Right lobe of liver (tissue), 4 donors: Measurements from ENCODE around the gene PTPRCAP.

Experiments used
- POLR2A ChIP-seq: fragments of 450-650 bp; IDR thresholded peaks from one replicate; pipeline ENCODE4 v1.6.1; 2017; ENCODE audit warnings: antibody characterized with exemption, mild to moderate bottlenecking
- TF ChIP-seq, protein P1 (sequence below), 4 donors: fragments of 200-600 bp in 3 of 4; fragments of 450-650 bp in 1 of 4; IDR thresholded peaks; one replicate each; pipeline versions ENCODE4 v1.5.1 to v1.8.0; 2016 to 2022; ENCODE audit warnings: antibody characterized with exemption in 4 of 4, mild to moderate bottlenecking in 2 of 4
- donor health status: DM: no; HTN: no; CAD: no.
- donor health status: DM: no; HTN: no; CAD: no.
- donor health status: DM: no; HTN: yes; CAD: no.

DNA sequence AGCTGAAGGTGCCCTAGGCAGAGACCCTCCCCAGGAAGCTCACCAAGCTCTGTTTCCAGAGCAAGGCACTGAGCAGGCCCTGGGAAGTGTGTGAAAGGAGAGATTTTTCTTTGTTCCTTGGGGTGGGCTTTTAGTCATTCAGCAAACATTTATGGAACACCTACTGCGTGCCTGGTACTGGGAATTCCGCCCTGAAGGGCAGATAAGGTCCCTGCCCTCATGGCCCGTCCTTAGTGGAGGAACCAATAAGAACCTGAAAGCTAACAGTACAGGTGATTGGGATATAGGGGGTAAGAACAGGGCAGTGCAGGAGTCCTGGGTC lies 27.7 kb upstream of the PTPRCAP start:
- TF ChIP-seq, protein P1, sequence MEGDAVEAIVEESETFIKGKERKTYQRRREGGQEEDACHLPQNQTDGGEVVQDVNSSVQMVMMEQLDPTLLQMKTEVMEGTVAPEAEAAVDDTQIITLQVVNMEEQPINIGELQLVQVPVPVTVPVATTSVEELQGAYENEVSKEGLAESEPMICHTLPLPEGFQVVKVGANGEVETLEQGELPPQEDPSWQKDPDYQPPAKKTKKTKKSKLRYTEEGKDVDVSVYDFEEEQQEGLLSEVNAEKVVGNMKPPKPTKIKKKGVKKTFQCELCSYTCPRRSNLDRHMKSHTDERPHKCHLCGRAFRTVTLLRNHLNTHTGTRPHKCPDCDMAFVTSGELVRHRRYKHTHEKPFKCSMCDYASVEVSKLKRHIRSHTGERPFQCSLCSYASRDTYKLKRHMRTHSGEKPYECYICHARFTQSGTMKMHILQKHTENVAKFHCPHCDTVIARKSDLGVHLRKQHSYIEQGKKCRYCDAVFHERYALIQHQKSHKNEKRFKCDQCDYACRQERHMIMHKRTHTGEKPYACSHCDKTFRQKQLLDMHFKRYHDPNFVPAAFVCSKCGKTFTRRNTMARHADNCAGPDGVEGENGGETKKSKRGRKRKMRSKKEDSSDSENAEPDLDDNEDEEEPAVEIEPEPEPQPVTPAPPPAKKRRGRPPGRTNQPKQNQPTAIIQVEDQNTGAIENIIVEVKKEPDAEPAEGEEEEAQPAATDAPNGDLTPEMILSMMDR (IDR thresholded peaks at IDR 0.05): no peak
- no peak for TF ChIP-seq POLR2A
